Aorta (tissue), 5 donors: ENCODE data around the gene TCEAL7. TPM values are rescaled to one million over a fixed set of nuclear protein-coding genes. Genes with fewer than 3 reads are reported as not detected.

Experiments
- ATAC-seq: fragments of 200-7000 bp; cut with Tn5 transposase; one replicate; pipeline ENCODE4 v1.9.1; 2022; ENCODE audit warnings: moderate library complexity; ENCODE audit not compliant: low FRiP score
- DNase-seq, 2 donors: peaks; one replicate each; pipeline ENCODE4 v3.0.0-alpha.2; 2020
- H3K27ac ChIP-seq, 2 donors: one replicate each; pipeline ENCODE4 v1.5.1; 2013; ENCODE audit warnings: low read length in 2 of 2, mild to moderate bottlenecking in 2 of 2, moderate library complexity in 2 of 2, control low read depth in 1 of 2, inconsistent platforms in 1 of 2, low read depth in 1 of 2
- H3K27me3 ChIP-seq, 2 donors: one replicate each; pipeline ENCODE4 v1.6.1; 2013; ENCODE audit warnings: control low read depth in 1 of 2, low read length in 1 of 2, mild to moderate bottlenecking in 1 of 2, moderate library complexity in 1 of 2; ENCODE audit not compliant: insufficient read depth in 2 of 2, control insufficient read depth in 1 of 2
- H3K36me3 ChIP-seq, 2 donors: one replicate each; pipeline ENCODE4 v1.6.1; 2013; ENCODE audit warnings: control low read depth in 1 of 2, low read length in 1 of 2, mild to moderate bottlenecking in 1 of 2; ENCODE audit not compliant: insufficient read depth in 2 of 2, control insufficient read depth in 1 of 2
- H3K4me1 ChIP-seq, 2 donors: one replicate each; pipeline ENCODE4 v1.6.1; 2013; ENCODE audit warnings: low read length in 2 of 2, control low read depth in 1 of 2, mild to moderate bottlenecking in 1 of 2, moderate library complexity in 1 of 2; ENCODE audit not compliant: insufficient read depth in 2 of 2, control insufficient read depth in 1 of 2
- H3K4me3 ChIP-seq, 2 donors: one replicate each; pipeline ENCODE4 v1.5.1; 2013; ENCODE audit warnings: low read length in 2 of 2, control low read depth in 1 of 2, mild to moderate bottlenecking in 1 of 2
- H3K9me3 ChIP-seq: one replicate; pipeline ENCODE4 v1.6.1; 2013; ENCODE audit warnings: mild to moderate bottlenecking, low read length; ENCODE audit not compliant: control insufficient read depth
- WGBS, 2 donors: extraction: QIAGEN DNeasy Blood & Tissue Kit; methylation state at CpG; one replicate each; pipeline ENCODE4 v1.1.7; 2013; 5-methylcytosine and 5-hydroxymethylcytosine counted together
- intact Hi-C, 2 donors: fragments of 100-400 bp; cut with DNase I; formaldehyde crosslinking; loops; one replicate each; pipeline versions ENCODE4 v1.14.2 to v1.15.0; 2022
- polyA plus RNA-seq, 2 donors: library from polyadenylated mRNA; stranded (reverse); fragments of 200-250 nt; gene quantifications; one replicate each; pipeline ENCODE4 v1.2.3, GENCODE V29; 2013
- total RNA-seq, 2 donors: library from RNA; stranded (reverse); fragmentation: NEBNext Ultra II Directional; extraction: Animal tissue kit (Norgen Biotek cat#: 25700); gene quantifications; one replicate each; pipeline ENCODE4 v1.2.1, GENCODE V29; 2021
- donor health status: healthy with polysubstance abuse.
- donor health status: Bipolar disorder and iron deficiency.
- donor health status: DM: no; HTN: no; CAD: no.
- donor health status: DM: no; HTN: no; CAD: no.
- donor health status: DM: yes; HTN: yes; CAD: no.

Gene TCEAL7
- total and polyA plus RNA-seq, 4 donors, result 6.7 to 21.9 (median 10.6) TPM

DNA sequence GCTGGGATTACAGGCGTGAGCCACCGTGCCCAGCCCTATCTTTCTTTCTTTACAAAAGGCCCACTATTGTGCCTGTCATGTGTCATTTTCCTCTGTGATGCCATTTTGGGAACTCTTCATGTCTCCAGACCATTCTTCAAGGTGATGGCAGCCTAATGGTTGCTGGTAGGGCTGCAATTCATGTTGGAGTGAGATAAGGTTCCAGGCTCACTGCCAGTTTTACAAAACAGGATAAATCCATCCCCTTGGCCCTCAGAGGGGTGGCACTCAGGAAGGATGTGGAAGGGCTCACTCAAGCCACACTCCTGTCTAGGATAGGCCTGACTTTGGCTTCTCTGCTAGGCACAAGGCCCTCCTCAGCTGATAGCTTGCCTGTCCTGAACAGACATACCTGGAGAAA, 30.1 kb downstream of the TCEAL7 start:
- H3K27ac ChIP-seq, result no peak overlapping the region
- WGBS, 2 donors, result 59 to 86% methylated on average over 2 of the region's 2 CpGs
- intact Hi-C loops, result loop anchor here in 1 of 2 donors (5.0 kb wide), 1 partner anchor 42 kb away; no protein-coding TSS in a partner anchor

DNA sequence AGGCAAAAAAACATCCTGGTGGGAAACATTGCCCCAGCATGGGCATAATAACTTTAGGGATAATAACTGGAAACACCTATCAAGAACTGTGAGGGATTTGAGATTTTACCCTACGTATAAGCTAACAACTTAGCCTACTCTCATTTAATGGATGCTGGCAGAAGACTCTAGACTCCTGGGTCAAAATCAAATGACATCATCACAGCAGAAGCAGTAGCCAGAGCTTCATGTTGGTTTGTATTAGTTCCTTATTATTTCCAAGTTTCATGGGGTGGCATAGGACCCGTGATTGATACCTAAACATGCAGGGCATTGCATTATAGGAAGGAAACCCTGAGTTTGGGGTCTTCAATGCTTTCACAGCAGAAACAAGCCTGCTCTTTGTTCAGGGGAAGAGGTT, 30.9 kb downstream of the TCEAL7 start:
- Histone ChIP-seq H3K4me3 (no peak overlapping the region), H3K27me3 (no peaks in the 10 kb centered on the region), H3K27ac (no peak overlapping the region), H3K9me3 (no peaks in the 10 kb centered on the region), H3K36me3 (no peaks in the 10 kb centered on the region), H3K4me1 (no peaks in the 10 kb centered on the region)
- ATAC-seq, result no peak
- intact Hi-C loops, result loop anchor here in 1 of 2 donors (5.0 kb wide), 1 partner anchor 41 kb away; no protein-coding TSS in a partner anchor
- 50 to 58% methylated on average over 2 of the region's 2 CpGs for WGBS, 2 donors
- DNase-seq, result no peak

More for the DNA sequence above, 30.1 kb downstream of the TCEAL7 start:
- no peaks in the 10 kb centered on the region for H3K9me3 ChIP-seq
- no peak overlapping the region for H3K4me3 ChIP-seq
- ATAC-seq (no peak), DNase-seq (no peak)
- no peaks in the 10 kb centered on the region for H3K36me3 ChIP-seq
- no peaks in the 10 kb centered on the region for H3K27me3 ChIP-seq
- no peaks in the 10 kb centered on the region for H3K4me1 ChIP-seq

DNA sequence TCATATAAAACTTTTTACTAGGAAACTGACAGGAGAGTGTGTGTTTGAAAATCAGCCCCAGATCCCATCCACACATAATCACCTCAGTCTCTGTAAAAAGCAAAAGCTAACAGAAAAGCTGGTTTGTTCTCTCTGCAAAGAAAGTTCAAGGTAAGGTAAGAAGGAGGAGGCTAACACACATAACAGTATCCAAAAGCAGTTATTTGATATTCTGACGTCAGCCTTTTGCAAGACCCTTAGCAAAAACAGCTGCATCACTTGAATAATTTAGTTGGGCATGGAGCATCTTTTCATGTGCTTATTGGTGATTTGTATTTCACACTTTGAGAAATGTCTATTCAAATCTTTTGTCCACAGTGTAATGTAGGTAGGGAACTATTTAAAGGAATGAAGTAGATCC, 31.8 kb downstream of the TCEAL7 start:
- no peak overlapping the region for H3K27ac ChIP-seq
- no peaks in the 10 kb centered on the region for H3K9me3 ChIP-seq
- no peaks in the 10 kb centered on the region for H3K4me1 ChIP-seq
- WGBS, 2 donors, result 33 to 43% methylated on average over 1 of the region's 1 CpG
- intact Hi-C loops, result loop anchor here in 1 of 2 donors (5.0 kb wide), 1 partner anchor 41 kb away; no protein-coding TSS in a partner anchor
- no peaks in the 10 kb centered on the region for H3K36me3 ChIP-seq
- DNase-seq, result no peak
- ATAC-seq, result no peak
- H3K4me3 ChIP-seq, result no peak overlapping the region
- no peaks in the 10 kb centered on the region for H3K27me3 ChIP-seq

DNA sequence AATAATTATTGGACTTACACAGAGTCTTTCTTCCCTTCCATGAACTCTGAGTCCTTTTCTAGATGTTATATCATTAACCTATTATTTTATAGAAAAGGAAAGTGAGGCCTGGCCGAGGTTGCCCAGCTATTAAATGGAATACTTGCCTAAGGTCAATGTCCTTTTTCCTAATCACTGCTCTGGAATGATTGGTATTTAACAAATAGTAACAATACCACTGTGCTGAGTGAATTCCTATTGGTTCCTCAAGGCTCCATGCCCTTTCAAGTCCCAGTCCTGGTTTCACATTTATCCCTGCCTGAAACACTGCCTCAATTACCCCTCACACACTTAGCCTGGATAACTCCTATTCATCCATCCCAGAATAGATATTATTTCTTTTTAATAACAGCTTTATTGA, 32.4 kb downstream of the TCEAL7 start:
- ATAC-seq (no peak), DNase-seq (no peak)
- intact Hi-C loops, result loop anchor here in 1 of 2 donors (5.0 kb wide), 1 partner anchor 40 kb away; no protein-coding TSS in a partner anchor
- H3K4me3 ChIP-seq, result no peak overlapping the region
- H3K9me3 ChIP-seq, result no peaks in the 10 kb centered on the region
- H3K27me3 ChIP-seq, result no peaks in the 10 kb centered on the region
- WGBS, 2 donors, result 33% methylated on average over 1 of the region's 1 CpG
- H3K36me3 ChIP-seq, result no peaks in the 10 kb centered on the region
- H3K27ac ChIP-seq, result no peak overlapping the region
- no peaks in the 10 kb centered on the region for H3K4me1 ChIP-seq

DNA sequence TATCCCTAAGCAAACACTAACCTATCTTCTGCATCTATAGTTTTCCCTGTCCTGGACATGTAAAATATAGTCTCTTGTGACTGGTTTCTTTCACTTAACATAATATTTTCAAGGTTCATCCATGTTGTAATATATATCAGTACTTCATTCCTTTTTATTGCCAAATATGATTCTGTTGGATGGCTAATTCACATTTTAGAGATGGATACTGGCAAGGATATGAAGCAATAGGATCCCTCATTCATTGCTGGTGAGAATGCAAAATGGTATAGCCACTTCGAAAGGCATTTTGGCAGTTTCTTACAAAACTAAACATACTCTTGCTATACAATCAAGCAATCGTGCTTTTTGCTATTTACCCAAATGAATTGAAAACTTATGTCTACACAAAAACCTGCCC, 33.0 kb downstream of the TCEAL7 start:
- H3K27ac ChIP-seq, result no peak overlapping the region
- intact Hi-C loops, result loop anchor here in 1 of 2 donors (5.0 kb wide), 1 partner anchor 39 kb away; no protein-coding TSS in a partner anchor
- ATAC-seq (no peak), DNase-seq (no peak)
- no peaks in the 10 kb centered on the region for H3K4me1 ChIP-seq
- no peaks in the 10 kb centered on the region for H3K27me3 ChIP-seq
- 75 to 86% methylated on average over 2 of the region's 2 CpGs for WGBS, 2 donors
- H3K4me3 ChIP-seq, result no peak overlapping the region
- H3K9me3 ChIP-seq, result no peaks in the 10 kb centered on the region
- no peaks in the 10 kb centered on the region for H3K36me3 ChIP-seq

DNA sequence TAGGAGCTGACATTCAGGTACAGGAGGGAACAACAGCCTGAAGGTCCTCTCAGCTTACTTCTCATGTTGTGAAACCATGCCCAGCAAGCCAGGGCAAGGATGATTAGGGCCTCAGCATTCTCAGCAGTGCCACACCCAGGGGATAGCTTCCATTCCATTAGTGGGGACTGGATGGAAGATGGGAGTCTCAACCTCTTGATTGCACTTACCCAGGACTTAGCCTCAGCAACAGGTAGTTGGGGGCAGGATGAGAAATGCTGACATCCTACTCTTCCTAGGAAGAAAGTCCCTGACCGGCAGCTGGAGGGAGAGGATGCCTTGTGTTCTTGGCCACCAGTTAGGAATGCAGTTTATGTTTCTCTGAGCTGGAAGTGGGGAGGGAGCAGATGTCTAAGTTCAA, 37.5 kb downstream of the TCEAL7 start:
- 44 to 56% methylated on average over 1 of the region's 1 CpG for WGBS, 2 donors

DNA sequence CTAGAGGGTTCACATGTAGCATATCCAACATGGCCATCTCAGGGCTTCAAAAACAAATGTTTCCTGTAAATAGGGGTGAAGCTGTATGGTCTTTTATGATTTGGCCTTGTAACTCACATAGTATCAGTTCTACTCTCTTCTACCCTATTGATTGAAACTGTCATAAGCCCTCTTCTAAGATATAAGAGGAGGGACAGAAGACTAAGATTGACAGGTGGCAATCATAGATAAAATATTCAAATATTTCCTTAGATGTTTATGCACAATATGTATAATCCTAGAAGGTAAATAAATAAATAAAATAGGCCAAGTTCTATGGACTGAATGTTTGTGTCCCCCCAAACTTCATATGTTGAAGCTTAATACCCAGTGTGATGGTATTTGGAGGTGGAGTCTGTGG, 39.4 kb downstream of the TCEAL7 start:
- DNase-seq (no peak), ATAC-seq (no peak)
- H3K27ac ChIP-seq, result no peak overlapping the region

More for the DNA sequence above, 37.5 kb downstream of the TCEAL7 start:
- no peaks in the 10 kb centered on the region for H3K4me1 ChIP-seq
- no peak overlapping the region for H3K27ac ChIP-seq
- no peak overlapping the region for H3K4me3 ChIP-seq
- H3K27me3 ChIP-seq, result no peaks in the 10 kb centered on the region
- no peaks in the 10 kb centered on the region for H3K9me3 ChIP-seq
- intact Hi-C loops, result no loop called here
- no peak for ATAC-seq
- DNase-seq, result no peak
- no peaks in the 10 kb centered on the region for H3K36me3 ChIP-seq

DNA sequence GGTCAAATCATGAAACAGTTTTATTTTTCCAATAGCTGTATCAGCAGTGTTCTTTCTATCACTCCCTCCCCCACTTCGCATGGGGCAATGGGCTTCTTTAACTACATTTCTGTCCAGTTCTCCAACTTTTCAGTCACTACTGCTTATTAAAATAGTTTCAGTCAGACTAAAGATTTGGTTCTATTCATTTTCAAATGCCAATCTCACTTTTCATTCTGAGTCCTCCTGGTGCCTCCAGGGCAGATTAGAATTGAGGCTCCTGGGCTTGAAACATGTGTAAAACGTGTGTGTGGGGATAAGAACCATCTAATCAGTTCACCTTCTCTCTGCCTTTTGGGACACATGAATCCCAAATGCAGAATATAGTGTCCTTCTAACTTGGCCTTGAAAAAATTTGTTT, 42.8 kb downstream of the TCEAL7 start:
- H3K36me3 ChIP-seq, result no peaks in the 10 kb centered on the region
- intact Hi-C loops, result no loop called here
- no peaks in the 10 kb centered on the region for H3K4me1 ChIP-seq
- no peaks in the 10 kb centered on the region for H3K27me3 ChIP-seq
- H3K27ac ChIP-seq, result no peak overlapping the region
- no peaks in the 10 kb centered on the region for H3K9me3 ChIP-seq
- no peak overlapping the region for H3K4me3 ChIP-seq
- ATAC-seq (no peak), DNase-seq (no peak)
- 49 to 80% methylated on average over 2 of the region's 2 CpGs for whole genome bisulfite sequencing, 2 donors

More for the DNA sequence above, 39.4 kb downstream of the TCEAL7 start:
- Histone ChIP-seq H3K4me3 (no peak overlapping the region), H3K27me3 (no peaks in the 10 kb centered on the region), H3K36me3 (no peaks in the 10 kb centered on the region), H3K4me1 (no peaks in the 10 kb centered on the region), H3K9me3 (no peaks in the 10 kb centered on the region)
- intact Hi-C loops, result no loop called here

DNA sequence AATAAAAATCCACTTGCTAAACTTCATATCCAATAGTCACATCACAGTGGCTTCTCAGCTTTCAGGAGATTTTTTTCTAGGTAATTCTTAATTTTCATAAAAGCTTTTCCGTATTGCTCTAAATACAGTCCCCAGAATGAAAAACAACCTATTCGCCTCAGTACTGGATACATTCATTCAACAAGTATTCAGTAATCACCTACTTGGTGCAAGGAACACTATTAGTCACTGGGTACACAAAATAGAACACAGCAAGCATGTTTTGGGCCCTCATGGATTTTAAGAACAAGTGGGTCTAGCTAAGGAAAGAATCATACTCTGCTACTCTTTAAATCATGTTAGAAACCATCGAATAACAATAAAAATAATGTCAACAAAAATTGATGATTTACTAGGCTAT, 43.5 kb downstream of the TCEAL7 start:
- intact Hi-C loops, result no loop called here
- 70 to 73% methylated on average over 3 of the region's 3 CpGs for WGBS, 2 donors
- ATAC-seq, result no peak

More for the DNA sequence above, 43.5 kb downstream of the TCEAL7 start:
- Histone ChIP-seq H3K9me3 (no peaks in the 10 kb centered on the region), H3K27me3 (no peaks in the 10 kb centered on the region), H3K36me3 (no peaks in the 10 kb centered on the region), H3K27ac (no peak overlapping the region), H3K4me1 (no peaks in the 10 kb centered on the region), H3K4me3 (no peak overlapping the region)
- no peak for DNase-seq
